K562 (cell line): ENCODE results near the gene LRP1. TPM values are rescaled to one million over a fixed set of nuclear protein-coding genes. Genes with fewer than 3 reads are reported as not detected.

ENCODE experiments used
- ATAC-seq: fragments of 200-7000 bp; cut with Tn5 transposase; 3 replicates; pipeline ENCODE4 v1.9.1; 2020; ENCODE audit warnings: moderate library complexity
- BruUV-seq: library from RNA; stranded (reverse); fragments of 400-500 nt; replicated peaks from 2 replicates; lab custom pipeline; 2021; lab: Mats Ljungman, UMichigan
- CTCF ChIA-PET: fragments of 300-600 bp; formaldehyde crosslinking; extraction: SDS; loops from one replicate; lab custom pipeline; 2021; ENCODE audit warnings: low intra/inter-chr PET ratio; lab: Yijun Ruan, JAX
- POLR2A ChIA-PET: fragments of 300-600, 350-650 bp; sonication (Branson Sonifier 250); formaldehyde crosslinking; extraction: SDS; loops from one replicate; lab custom pipeline; 2021; ENCODE audit warnings: antibody characterized with exemption, inconsistent platforms; lab: Yijun Ruan, JAX
- DNase-seq, 4 experiments: peaks; one replicate each; pipeline versions ENCODE4 v3.0.0 to v3.0.0-alpha.2; 2011 to 2018; ENCODE audit warnings: low spot score in 3 of 4, mixed read lengths in 3 of 4; ENCODE audit errors: extremely low read depth in 1 of 4
- FAIRE-seq: peaks from 2 replicates; lab custom pipeline; 2011; peaks lifted over from hg19 to GRCh38; lab: Jason Lieb, UNC
- H2AFZ ChIP-seq: 2 replicates; pipeline ENCODE4 v1.6.0; 2011; ENCODE audit warnings: low read depth, low read length, control low read depth, inconsistent platforms
- H3K27ac ChIP-seq: fragments of 200-600 bp; 3 replicates; pipeline ENCODE4 v1.8.0; 2011; ENCODE audit warnings: low read depth, mild to moderate bottlenecking, control low read depth, inconsistent platforms, low read length, moderate library complexity, mixed read lengths; ENCODE audit errors: extremely low read depth
- H3K27me3 ChIP-seq, 2 experiments: fragments of 300-600 bp in 1 of 2; 2 replicates in 1 of 2; 3 replicates in 1 of 2; pipeline versions ENCODE4 v1.6.0 to v1.8.0; 2011; ENCODE audit warnings: inconsistent platforms in 2 of 2, low read length in 2 of 2, mild to moderate bottlenecking in 1 of 2, mixed read lengths in 1 of 2, moderate library complexity in 1 of 2; ENCODE audit not compliant: control insufficient read depth in 2 of 2, insufficient read depth in 2 of 2
- H3K36me3 ChIP-seq: fragments of 300-600 bp; 3 replicates; pipeline ENCODE4 v1.8.0; 2011; ENCODE audit warnings: mild to moderate bottlenecking, low read length, inconsistent platforms; ENCODE audit not compliant: control insufficient read depth, insufficient read depth
- H3K4me1 ChIP-seq, 2 experiments: fragments of 200-600 bp in 1 of 2; replicated peaks in 1 of 2; 2 replicates in 1 of 2; 3 replicates in 1 of 2; pipeline versions ENCODE4 v1.5.1 to v1.8.0; 2011; ENCODE audit warnings: inconsistent platforms in 2 of 2, low read length in 2 of 2, mild to moderate bottlenecking in 1 of 2, mixed read lengths in 1 of 2, moderate library complexity in 1 of 2; ENCODE audit not compliant: control insufficient read depth in 2 of 2, insufficient read depth in 2 of 2
- H3K4me2 ChIP-seq: 2 replicates; pipeline ENCODE4 v1.6.1; 2011; ENCODE audit warnings: low read length, control low read depth, inconsistent platforms, mixed read lengths; ENCODE audit not compliant: insufficient read depth
- H3K4me3 ChIP-seq: fragments of 200-600 bp; sonication (generic), shearing (Covaris generic); 2 replicates; pipeline ENCODE4 v1.5.1; 2016; ENCODE audit warnings: control low read depth, inconsistent platforms
- H3K79me2 ChIP-seq: fragments of 200-600 bp; 3 replicates; pipeline ENCODE4 v1.8.0; 2011; ENCODE audit warnings: low read length, inconsistent platforms; ENCODE audit not compliant: control insufficient read depth, insufficient read depth
- H3K9ac ChIP-seq, 2 experiments: 2 replicates each; pipeline versions ENCODE4 v1.6.0 to v1.6.1; 2011; ENCODE audit warnings: low read depth in 2 of 2, low read length in 2 of 2, control low read depth in 1 of 2, inconsistent platforms in 1 of 2, mild to moderate bottlenecking in 1 of 2, mixed read lengths in 1 of 2; ENCODE audit not compliant: insufficient read depth in 1 of 2
- H3K9me1 ChIP-seq: one replicate; pipeline ENCODE4 v1.6.0; 2011; ENCODE audit warnings: inconsistent platforms, mild to moderate bottlenecking, low read length, moderate library complexity; ENCODE audit not compliant: control insufficient read depth, insufficient read depth
- H3K9me3 ChIP-seq: replicated peaks from 2 replicates; pipeline ENCODE4 v1.5.1; 2011; ENCODE audit warnings: low read depth, low read length, inconsistent platforms; ENCODE audit not compliant: control insufficient read depth, insufficient read depth
- H4K20me1 ChIP-seq: replicated peaks from 2 replicates; pipeline ENCODE4 v1.6.1; 2011; ENCODE audit warnings: low read length, inconsistent platforms, mixed read lengths; ENCODE audit not compliant: control insufficient read depth, insufficient read depth
- ATF2 ChIP-seq: sonication (generic); formaldehyde crosslinking; IDR thresholded peaks from 2 replicates; pipeline ENCODE4 v1.8.1; 2022; ENCODE audit warnings: missing genetic modification reagents
- BACH1 ChIP-seq: fragments of 200-800 bp; sonication (Bioruptor generic); IDR thresholded peaks from 2 replicates; pipeline ENCODE4 v1.6.1; 2016; ENCODE audit warnings: missing genetic modification characterization, missing compliant biosample characterization
- CREM ChIP-seq: IDR thresholded peaks from 2 replicates; pipeline ENCODE4 v1.6.1; 2014; ENCODE audit warnings: antibody characterized with exemption, low read depth
- FOXO4 ChIP-seq: fragments of 450-650 bp; formaldehyde crosslinking; IDR thresholded peaks from 2 replicates; pipeline ENCODE4 v1.4.0; 2020; ENCODE audit warnings: mild to moderate bottlenecking, moderate library complexity
- GABPB1 ChIP-seq: sonication (generic); formaldehyde crosslinking; IDR thresholded peaks from 2 replicates; pipeline ENCODE4 v1.8.0; 2022; ENCODE audit warnings: mild to moderate bottlenecking, missing genetic modification reagents
- MAFF ChIP-seq: IDR thresholded peaks from 2 replicates; pipeline ENCODE4 v1.6.1; 2012; ENCODE audit warnings: low read length, improper control_type of control experiment
- POU5F1 ChIP-seq: fragments of 150-350 bp; IDR thresholded peaks from 2 replicates; pipeline ENCODE4 v1.6.1; 2014; ENCODE audit warnings: borderline replicate concordance, low read length, low read depth, mild to moderate bottlenecking; ENCODE audit not compliant: partially characterized antibody
- RBM25 ChIP-seq: fragments of 200-400 bp; formaldehyde crosslinking; IDR thresholded peaks from 2 replicates; pipeline ENCODE4 v1.6.1; 2018; ENCODE audit warnings: low read length, low read depth, moderate library complexity; ENCODE audit not compliant: severe bottlenecking
- ZBTB12 ChIP-seq: fragments of 250-450 bp; sonication (Bioruptor Pico); IDR thresholded peaks from 2 replicates; pipeline ENCODE4 v1.4.0; 2020
- WGBS: fragments of 100-300 bp; shearing (Covaris generic); methylation state at CpG from one replicate; pipeline ENCODE4 v1.1.6; 2016; ENCODE audit warnings: low coverage, mixed read lengths; ENCODE audit not compliant: insufficient coverage; ENCODE audit errors: missing lambda C conversion rate; 5-methylcytosine and 5-hydroxymethylcytosine counted together
- in situ Hi-C: fragments of 300-500 bp; cut with MboI; formaldehyde crosslinking; loops from 4 replicates; pipeline ENCODE4 v1.15.0; 2018; ENCODE audit warnings: inconsistent platforms, mixed read lengths
- intact Hi-C: fragments of 100-400 bp; cut with micrococcal nuclease; formaldehyde crosslinking; loops from 2 replicates; pipeline ENCODE4 v1.14.2; 2022
- polyA plus RNA-seq, 8 experiments: library from polyadenylated mRNA; depleted of rRNA in 4 of 8; stranded (reverse) in 5 of 8; unstranded in 3 of 8; fragments of >200 nt; fragmentation: Nextera tagmentation in 2 of 8; fragmentation: Illumina TruSeq in 1 of 8; extraction: Ambion mirVana in 2 of 8; extraction: Trizol in 1 of 8; gene quantifications; 2 replicates each; pipeline versions ENCODE4 v1.2.1 to v1.2.3, GENCODE V29; 2011 to 2014; ENCODE audit warnings: inconsistent platforms in 1 of 8, missing spikeins in 1 of 8
- total RNA-seq, 7 experiments: library from RNA; depleted of rRNA in 6 of 7; stranded (reverse); fragments of >200 nt in 6 of 7; fragmentation: Illumina TruSeq in 2 of 7; extraction: Trizol in 2 of 7; gene quantifications; 2 replicates each; pipeline versions ENCODE4 v1.2.1 to v1.2.3, GENCODE V29; 2011 to 2021; ENCODE audit warnings: low replicate concordance in 1 of 7
- TF ChIP-seq, protein P1 (sequence below): fragments of 250-450 bp; sonication (Bioruptor Pico); IDR thresholded peaks from 2 replicates; pipeline ENCODE4 v1.5.0; 2020; ENCODE audit warnings: mild to moderate bottlenecking
- TF ChIP-seq, protein P2 (sequence below): fragments of 250-450 bp; sonication (Bioruptor Pico); IDR thresholded peaks from 2 replicates; pipeline ENCODE4 v1.5.0; 2021

Gene LRP1
- total and polyA plus RNA-seq, 9 of the 15 experiments (the other 6 are each of a cell fraction or from before 2014, with no cell fraction given), result 0.04 to 0.64 (median 0.19) TPM; not detected in 2

- no peak for TF ChIP-seq FOXO4 (CRISPR knock-in tag)
- TF ChIP-seq MAFF, result no peak
These were observed 51.2 kb downstream of the LRP1 start (continued) for GRCh38 chr12:57179331-57180086.

DNA sequence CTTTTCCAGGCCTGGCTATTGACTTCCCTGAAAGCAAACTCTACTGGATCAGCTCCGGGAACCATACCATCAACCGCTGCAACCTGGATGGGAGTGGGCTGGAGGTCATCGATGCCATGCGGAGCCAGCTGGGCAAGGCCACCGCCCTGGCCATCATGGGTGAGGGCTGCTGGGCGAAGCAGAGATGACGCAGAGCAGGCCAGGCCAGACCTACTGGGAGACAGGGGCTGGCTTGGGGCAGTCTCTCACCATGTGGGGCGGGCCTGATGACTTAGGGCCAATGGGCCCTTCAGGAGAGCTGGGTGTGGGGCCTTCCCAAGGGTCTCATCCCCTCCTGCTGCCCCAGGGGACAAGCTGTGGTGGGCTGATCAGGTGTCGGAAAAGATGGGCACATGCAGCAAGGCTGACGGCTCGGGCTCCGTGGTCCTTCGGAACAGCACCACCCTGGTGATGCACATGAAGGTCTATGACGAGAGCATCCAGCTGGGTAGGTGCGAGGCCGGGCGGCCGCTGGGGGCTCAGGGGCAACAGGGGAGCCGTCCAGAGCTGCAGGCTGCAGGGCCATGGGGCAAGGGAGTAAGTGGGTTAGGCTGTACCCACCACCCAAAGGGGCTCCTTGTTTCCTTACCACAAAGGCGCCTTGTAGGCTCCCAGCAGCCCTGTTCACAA is 52.2 kb downstream of the LRP1 start:
- no TSS peak for BruUV-seq
- ATAC-seq, result no peak
- H4K20me1 ChIP-seq, result peaks cover 17% of the 10 kb centered on the region
- ChIA-PET POLR2A (interaction anchor here (0.6 to 1.0 kb wide), 5 partner anchors 9 to 156 kb away, joined by 3 to 4 read pairs (median 3); partner anchors contain the start of gene SHMT2), CTCF (interaction anchor here (0.6 kb wide), 1 partner anchor 61 kb away, joined by 3 read pairs; no protein-coding TSS in a partner anchor)
- no peak overlapping the region for H3K4me2 ChIP-seq
- H3K9me3 ChIP-seq, result no peaks in the 10 kb centered on the region
- H3K9me1 ChIP-seq, result peaks cover 2% of the 10 kb centered on the region
- peaks cover 37 to 69% of the 10 kb centered on the region in 2 experiments for H3K27me3 ChIP-seq
- H3K9ac ChIP-seq, result peak overlapping the region in 1 of 2 experiments; percentile 31; a peak in 1 of 4 replicates
- no peak overlapping the region for H3K27ac ChIP-seq
- no peak for DNase-seq
- H3K4me3 ChIP-seq, result no peak overlapping the region
- WGBS, result 26% methylated on average over 20 of the region's 20 CpGs
- H3K4me1 ChIP-seq, result peaks cover 8 to 48% of the 10 kb centered on the region in 2 experiments; a peak in 4 of 5 replicates
- intact Hi-C loops (no loop called here), in situ Hi-C loops (loop anchor here (5.0 to 10.0 kb wide), 2 partner anchors 343 to 426 kb away; partner anchors contain the start of gene PRIM1)
- FAIRE-seq, result no peak
- H3K36me3 ChIP-seq, result no peaks in the 10 kb centered on the region
- H2AFZ ChIP-seq, result no peak overlapping the region
- no peaks in the 10 kb centered on the region for H3K79me2 ChIP-seq
- no peak for TF ChIP-seq CREM
- TF ChIP-seq, protein P1, sequence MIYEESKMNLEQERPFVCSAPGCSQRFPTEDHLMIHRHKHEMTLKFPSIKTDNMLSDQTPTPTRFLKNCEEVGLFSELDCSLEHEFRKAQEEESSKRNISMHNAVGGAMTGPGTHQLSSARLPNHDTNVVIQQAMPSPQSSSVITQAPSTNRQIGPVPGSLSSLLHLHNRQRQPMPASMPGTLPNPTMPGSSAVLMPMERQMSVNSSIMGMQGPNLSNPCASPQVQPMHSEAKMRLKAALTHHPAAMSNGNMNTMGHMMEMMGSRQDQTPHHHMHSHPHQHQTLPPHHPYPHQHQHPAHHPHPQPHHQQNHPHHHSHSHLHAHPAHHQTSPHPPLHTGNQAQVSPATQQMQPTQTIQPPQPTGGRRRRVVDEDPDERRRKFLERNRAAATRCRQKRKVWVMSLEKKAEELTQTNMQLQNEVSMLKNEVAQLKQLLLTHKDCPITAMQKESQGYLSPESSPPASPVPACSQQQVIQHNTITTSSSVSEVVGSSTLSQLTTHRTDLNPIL (CRISPR knock-in tag), result no peak
- TF ChIP-seq, protein P2, sequence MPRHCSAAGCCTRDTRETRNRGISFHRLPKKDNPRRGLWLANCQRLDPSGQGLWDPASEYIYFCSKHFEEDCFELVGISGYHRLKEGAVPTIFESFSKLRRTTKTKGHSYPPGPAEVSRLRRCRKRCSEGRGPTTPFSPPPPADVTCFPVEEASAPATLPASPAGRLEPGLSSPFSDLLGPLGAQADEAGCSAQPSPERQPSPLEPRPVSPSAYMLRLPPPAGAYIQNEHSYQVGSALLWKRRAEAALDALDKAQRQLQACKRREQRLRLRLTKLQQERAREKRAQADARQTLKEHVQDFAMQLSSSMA, result no peak
- no peak for TF ChIP-seq RBM25
- TF ChIP-seq POU5F1, result no peak
- TF ChIP-seq BACH1 (tag), result no peak
- TF ChIP-seq GABPB1 (CRISPR knock-in tag), result no peak
- no peak for TF ChIP-seq ATF2 (CRISPR knock-in tag)
- TF ChIP-seq ZBTB12, result no peak
